Activated T-cell treated with anti-CD3 and anti-CD28 coated beads, Interleukin-2, amount 50 U/mL, for 1 hour (primary cell): Measurements from ENCODE around the gene LAMA4.
"Not testable (repeated sequence)": the region's sequence is repeated elsewhere in the genome, so short reads cannot be mapped to it uniquely, and the experiment has no call there.

Experiments
- DNase-seq: peaks from one replicate; pipeline ENCODE4 v3.0.0-alpha.2; 2020

LAMA4 gene

GRCh38 chr6:112141707-112142106 is 112.7 kb downstream of the LAMA4 start:
- DNase-seq, result no peak

- DNase-seq, result no peak
Observed at GRCh38 chr6:112139052-112139451, 115.3 kb downstream of the LAMA4 start.

GRCh38 chr6:112130878-112131277 is 123.5 kb downstream of the LAMA4 start:
- DNase-seq, result no peak

- no peak for DNase-seq
Observed at GRCh38 chr6:112128208-112128607, 126.2 kb downstream of the LAMA4 start.

- no peak for DNase-seq
Observed at GRCh38 chr6:112123982-112124381, 130.4 kb downstream of the LAMA4 start.

- no peak for DNase-seq
Observed at GRCh38 chr6:112122756-112123155, 131.6 kb downstream of the LAMA4 start.

- DNase-seq, result no peak
Observed at GRCh38 chr6:112118034-112118433, 136.3 kb downstream of the LAMA4 start.

GRCh38 chr6:112117554-112117953 is 136.8 kb downstream of the LAMA4 start:
- no peak for DNase-seq

- no peak for DNase-seq
Observed at GRCh38 chr6:112116221-112116620, 138.1 kb downstream of the LAMA4 start.

- no peak for DNase-seq
Observed at GRCh38 chr6:112114577-112115223, 139.7 kb downstream of the LAMA4 start.

GRCh38 chr6:112113918-112114317 is 140.4 kb downstream of the LAMA4 start:
- DNase-seq, result no peak

- no peak for DNase-seq
Observed at GRCh38 chr6:112113431-112113830, 140.9 kb downstream of the LAMA4 start.

- no peak for DNase-seq
Observed at GRCh38 chr6:112109262-112109661, 145.1 kb downstream of the LAMA4 start.

- DNase-seq, result no peak
Observed at GRCh38 chr6:112106562-112106961, 147.8 kb downstream of the LAMA4 start.

GRCh38 chr6:112106026-112106425 is 148.3 kb downstream of the LAMA4 start:
- not testable (repeated sequence) for DNase-seq

- DNase-seq, result no peak
Observed at GRCh38 chr6:112100561-112100960, 153.8 kb downstream of the LAMA4 start.

GRCh38 chr6:112096901-112097300 is 157.5 kb downstream of the LAMA4 start:
- no peak for DNase-seq

- no peak for DNase-seq
Observed at GRCh38 chr6:112087916-112088315, 166.5 kb downstream of the LAMA4 start.

GRCh38 chr6:112087136-112087911 is 167.0 kb downstream of the LAMA4 start, which contains the start of the genes FAM229B and TUBE1:
Gene FAM229B, plus strand, starts transcription at chr6:112087591. Its CDS starts 11,693 bp downstream, at chr6:112099284.
Gene TUBE1, minus strand, starts transcription at chr6:112087482. Its CDS starts 48 bp downstream, at chr6:112087434.
- peak; percentile 84 for DNase-seq

GRCh38 chr6:112086744-112087135 is 167.6 kb downstream of the LAMA4 start:
- DNase-seq, result no peak

GRCh38 chr6:112085286-112086065 is 168.9 kb downstream of the LAMA4 start:
- no peak for DNase-seq

- no peak for DNase-seq
Observed at GRCh38 chr6:112081569-112081968, 172.8 kb downstream of the LAMA4 start.

GRCh38 chr6:112066606-112067005 is 187.8 kb downstream of the LAMA4 start:
- DNase-seq, result no peak
